RWPE1 (cell line): Measurements from ENCODE around the gene RBM15.

Source experiments
- CTCF ChIA-PET: fragments of 350-600 bp; sonication (Branson Sonifier 250); formaldehyde crosslinking; extraction: SDS; loops from one replicate; lab custom pipeline; 2021; lab: Yijun Ruan, JAX
- POLR2A ChIA-PET: fragments of 400-600 bp; formaldehyde crosslinking; extraction: SDS; loops from one replicate; lab custom pipeline; 2020; ENCODE audit warnings: antibody characterized with exemption; ENCODE audit not compliant: low non-redundant PET; lab: Yijun Ruan, JAX
- DNase-seq: peaks from one replicate; pipeline ENCODE4 v3.0.0; 2012; ENCODE audit warnings: low spot score
- H3K27ac ChIP-seq: fragments of 450-650 bp; 2 replicates; pipeline ENCODE4 v1.5.1; 2017
- TF ChIP-seq, protein P1 (sequence below): fragments of 450-650 bp; conservative IDR thresholded peaks from 2 replicates; pipeline ENCODE4 v1.5.1; 2017; ENCODE audit warnings: low read depth, mild to moderate bottlenecking

The RBM15 gene

DNA sequence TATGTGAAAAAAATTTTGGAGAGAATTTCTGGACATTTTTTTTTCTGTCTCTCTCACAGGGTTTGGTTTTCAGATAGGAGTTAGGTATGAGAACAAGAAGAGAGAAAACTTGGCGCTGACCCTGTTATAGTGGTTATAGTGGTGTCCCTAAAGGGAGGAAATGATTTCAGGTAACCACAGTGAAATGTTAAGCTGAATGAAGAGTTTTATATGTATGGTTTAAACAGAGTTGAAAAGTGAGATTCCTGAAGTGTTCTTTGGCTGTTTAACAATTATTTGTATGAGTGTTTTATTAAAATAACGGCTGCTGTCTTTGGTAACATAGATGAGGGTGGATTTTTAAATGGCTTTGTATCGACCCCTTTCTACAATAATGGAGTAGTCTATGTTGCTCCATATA is 6.3 kb downstream of the RBM15 start:
- DNase-seq: no peak
- H3K27ac ChIP-seq: no peak overlapping the region
- CTCF ChIA-PET: no interaction called here

DNA sequence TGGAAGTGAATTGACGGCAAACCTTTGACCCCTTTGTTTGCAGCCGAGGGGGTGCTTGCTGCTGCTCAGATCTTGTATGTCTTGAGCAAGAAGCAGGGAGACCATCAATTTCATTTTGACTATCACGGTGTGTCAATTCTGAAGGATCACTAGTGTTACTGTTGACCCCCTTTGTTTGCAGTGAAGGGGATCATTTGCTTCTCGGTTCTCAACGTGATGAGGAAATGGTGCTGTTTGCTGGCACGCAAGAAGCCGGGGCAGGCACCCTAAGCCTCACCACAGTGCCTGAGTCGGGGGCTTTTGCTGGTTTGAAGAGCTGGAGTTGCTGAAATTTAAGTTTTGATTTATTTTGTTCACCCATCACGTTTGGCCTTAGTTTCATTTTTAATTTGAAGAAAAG is 7.5 kb downstream of the RBM15 start:
- DNase-seq: no peak
- POLR2A ChIA-PET: no interaction called here
- TF ChIP-seq, protein P1, sequence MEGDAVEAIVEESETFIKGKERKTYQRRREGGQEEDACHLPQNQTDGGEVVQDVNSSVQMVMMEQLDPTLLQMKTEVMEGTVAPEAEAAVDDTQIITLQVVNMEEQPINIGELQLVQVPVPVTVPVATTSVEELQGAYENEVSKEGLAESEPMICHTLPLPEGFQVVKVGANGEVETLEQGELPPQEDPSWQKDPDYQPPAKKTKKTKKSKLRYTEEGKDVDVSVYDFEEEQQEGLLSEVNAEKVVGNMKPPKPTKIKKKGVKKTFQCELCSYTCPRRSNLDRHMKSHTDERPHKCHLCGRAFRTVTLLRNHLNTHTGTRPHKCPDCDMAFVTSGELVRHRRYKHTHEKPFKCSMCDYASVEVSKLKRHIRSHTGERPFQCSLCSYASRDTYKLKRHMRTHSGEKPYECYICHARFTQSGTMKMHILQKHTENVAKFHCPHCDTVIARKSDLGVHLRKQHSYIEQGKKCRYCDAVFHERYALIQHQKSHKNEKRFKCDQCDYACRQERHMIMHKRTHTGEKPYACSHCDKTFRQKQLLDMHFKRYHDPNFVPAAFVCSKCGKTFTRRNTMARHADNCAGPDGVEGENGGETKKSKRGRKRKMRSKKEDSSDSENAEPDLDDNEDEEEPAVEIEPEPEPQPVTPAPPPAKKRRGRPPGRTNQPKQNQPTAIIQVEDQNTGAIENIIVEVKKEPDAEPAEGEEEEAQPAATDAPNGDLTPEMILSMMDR: no peak
- CTCF ChIA-PET: interaction anchor here (0.6 kb wide), 2 partner anchors 59 to 420 kb away, joined by 4 to 7 read pairs; no protein-coding TSS in a partner anchor
- H3K27ac ChIP-seq: no peak overlapping the region

More for the DNA sequence above, 6.3 kb downstream of the RBM15 start:
- POLR2A ChIA-PET: no interaction called here
- TF ChIP-seq, protein P1: no peak

DNA sequence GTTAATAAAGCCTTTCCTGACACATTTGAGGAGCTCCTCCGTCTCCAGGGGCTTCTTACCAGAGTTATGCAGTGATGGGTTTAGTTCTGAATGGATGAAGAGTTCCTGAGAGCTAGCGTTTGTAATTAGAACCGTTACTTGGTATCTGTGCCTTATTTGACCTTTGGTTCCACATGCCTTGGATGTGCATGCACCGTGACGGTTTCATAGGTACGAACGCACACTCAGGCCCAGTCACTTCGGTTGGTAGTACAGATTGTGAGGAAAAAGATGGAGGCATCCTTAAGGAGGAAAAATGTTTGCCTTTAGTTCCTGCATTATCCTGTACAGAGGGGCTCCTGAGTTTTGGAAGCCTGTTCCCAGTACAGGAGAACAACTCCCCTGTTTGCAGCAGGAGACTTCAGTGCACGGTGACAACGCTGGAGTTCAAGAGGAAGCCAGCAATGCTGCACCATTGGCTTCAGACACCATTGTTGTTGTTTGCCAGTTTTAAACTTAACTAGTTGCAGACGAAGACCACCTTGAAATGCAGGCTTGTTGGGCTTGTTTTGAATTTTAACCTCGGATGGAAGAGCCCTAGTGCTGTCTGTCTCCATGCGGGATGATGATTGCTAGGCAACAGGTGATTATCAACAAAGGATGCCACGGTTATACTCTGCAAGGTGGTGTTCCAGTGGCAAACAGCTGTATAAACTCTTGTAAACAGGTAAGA is 8.2 kb downstream of the RBM15 start:
- TF ChIP-seq, protein P1: no peak
- POLR2A ChIA-PET: no interaction called here
- no peak overlapping the region for H3K27ac ChIP-seq
- DNase-seq: no peak
- CTCF ChIA-PET: interaction anchor here (0.6 kb wide), 1 partner anchor 58 kb away, joined by 4 read pairs; no protein-coding TSS in a partner anchor

DNA sequence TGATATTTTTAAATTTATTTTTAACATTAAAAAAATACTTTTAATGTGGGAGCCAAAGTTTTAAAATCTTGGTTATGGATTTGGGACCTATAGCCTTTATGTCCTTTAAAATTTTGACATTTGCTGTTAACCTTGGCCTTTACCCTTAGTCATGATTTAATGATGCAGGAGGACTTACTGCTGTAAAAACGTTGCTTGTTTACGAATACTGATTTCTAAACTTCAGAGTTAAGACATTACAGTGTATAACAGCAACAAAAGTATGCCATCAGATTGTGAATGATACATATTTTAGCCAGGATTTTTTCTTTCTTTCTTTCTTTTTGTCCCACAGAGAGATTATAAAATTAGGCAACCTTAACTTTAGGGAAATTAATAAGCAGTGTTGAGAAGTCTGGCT is 8.9 kb downstream of the RBM15 start:
- no peak overlapping the region for H3K27ac ChIP-seq
- TF ChIP-seq, protein P1: no peak
- CTCF ChIA-PET: interaction anchor here (1.1 kb wide), 1 partner anchor 21 kb away, joined by 4 read pairs; no protein-coding TSS in a partner anchor
- no peak for DNase-seq
- POLR2A ChIA-PET: no interaction called here

DNA sequence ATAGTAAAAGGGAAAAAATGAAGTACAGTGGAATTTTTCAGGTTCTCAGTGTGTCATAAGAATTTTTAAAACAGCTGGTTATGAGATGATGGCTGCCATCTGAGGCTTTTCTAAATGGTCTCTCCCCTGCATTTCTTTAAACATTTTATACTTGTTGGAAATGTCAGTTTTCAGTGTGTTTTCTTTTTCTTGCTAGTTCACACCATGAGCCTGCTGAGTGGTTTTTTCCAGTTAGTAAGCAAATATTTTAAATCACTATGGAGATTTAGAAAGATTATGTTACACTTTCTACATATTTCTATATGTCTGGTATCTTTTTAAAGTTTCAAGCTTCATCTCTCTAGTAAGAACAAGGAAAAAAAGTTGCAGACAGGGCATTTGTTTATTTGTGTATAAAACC is 9.6 kb downstream of the RBM15 start:
- POLR2A ChIA-PET: no interaction called here
- no peak for DNase-seq
- TF ChIP-seq, protein P1: no peak
- CTCF ChIA-PET: interaction anchor here (1.1 kb wide), 1 partner anchor 20 kb away, joined by 4 read pairs; no protein-coding TSS in a partner anchor
- H3K27ac ChIP-seq: no peak overlapping the region

DNA sequence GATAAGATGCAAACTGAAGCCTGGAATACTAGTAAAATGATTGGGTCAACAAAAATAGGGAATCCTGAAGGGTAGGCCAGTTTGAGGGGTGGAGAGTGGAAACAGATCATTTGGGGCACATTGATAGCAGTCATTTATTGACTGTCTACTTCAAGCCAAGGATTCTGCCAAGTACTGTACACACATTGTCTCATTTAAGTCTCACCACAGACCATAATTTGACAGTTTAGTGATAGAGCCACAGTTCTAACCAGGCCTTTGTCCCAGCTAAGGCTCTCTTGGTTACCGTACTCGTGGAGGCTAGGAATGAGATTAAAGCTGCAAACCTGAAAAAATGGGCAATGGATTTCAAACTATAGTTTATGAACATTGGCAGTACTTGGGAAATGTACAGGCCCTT is 11.2 kb downstream of the RBM15 start:
- no peak for DNase-seq
- ChIA-PET POLR2A (no interaction called here), CTCF (no interaction called here)
- TF ChIP-seq, protein P1: no peak
- H3K27ac ChIP-seq: no peak overlapping the region
